SU-DHL-6 (cell line): ENCODE measurements around the gene GRB10.

Experiments
- EZH2phosphoT487 ChIP-seq: fragments of 200-600 bp; sonication (generic), shearing (Covaris generic); conservative IDR thresholded peaks from 2 replicates; pipeline ENCODE4 v1.6.1; 2018; ENCODE audit warnings: mild to moderate bottlenecking, antibody characterized with exemption, low read length, moderate library complexity, mixed read lengths
- TF ChIP-seq, protein P1 (sequence below): fragments of 200-600 bp; sonication (generic); IDR thresholded peaks from one replicate; pipeline ENCODE4 v1.5.1; 2017; ENCODE audit warnings: antibody characterized with exemption, mild to moderate bottlenecking, low read length, moderate library complexity; ENCODE audit not compliant: insufficient read depth, poor library complexity, severe bottlenecking

DNA sequence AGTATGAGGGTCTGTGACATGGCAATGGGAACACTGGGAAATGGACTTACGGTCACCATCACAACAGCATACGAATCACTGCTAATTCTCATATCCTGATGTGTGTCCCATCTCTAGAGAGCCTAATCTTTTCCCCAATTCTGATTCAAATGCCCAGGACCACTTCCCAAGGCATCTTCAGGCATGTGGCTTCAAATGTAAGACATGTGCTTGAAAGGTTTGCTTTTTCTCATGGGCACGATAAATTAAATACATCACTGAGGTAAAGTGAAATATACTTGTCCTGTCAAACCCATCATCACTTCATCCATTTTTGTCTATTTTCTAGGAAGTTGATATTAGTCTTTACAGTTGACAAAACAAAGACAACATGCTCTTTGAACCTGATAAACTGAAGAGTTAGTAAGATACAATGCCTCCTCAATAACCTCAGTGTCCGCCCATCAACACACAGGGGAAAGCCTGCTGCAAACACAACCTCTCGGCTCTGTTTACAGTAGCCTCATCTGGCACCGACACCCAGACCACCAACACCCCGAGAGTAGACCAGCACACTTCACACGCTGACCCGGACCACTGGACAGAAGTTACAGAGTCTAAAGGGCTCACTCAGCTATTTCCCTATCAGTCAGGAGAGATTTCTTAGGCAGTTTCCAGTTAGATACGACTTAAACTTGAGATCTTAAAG is 24.8 kb downstream of the GRB10 start:
- TF ChIP-seq, protein P1, sequence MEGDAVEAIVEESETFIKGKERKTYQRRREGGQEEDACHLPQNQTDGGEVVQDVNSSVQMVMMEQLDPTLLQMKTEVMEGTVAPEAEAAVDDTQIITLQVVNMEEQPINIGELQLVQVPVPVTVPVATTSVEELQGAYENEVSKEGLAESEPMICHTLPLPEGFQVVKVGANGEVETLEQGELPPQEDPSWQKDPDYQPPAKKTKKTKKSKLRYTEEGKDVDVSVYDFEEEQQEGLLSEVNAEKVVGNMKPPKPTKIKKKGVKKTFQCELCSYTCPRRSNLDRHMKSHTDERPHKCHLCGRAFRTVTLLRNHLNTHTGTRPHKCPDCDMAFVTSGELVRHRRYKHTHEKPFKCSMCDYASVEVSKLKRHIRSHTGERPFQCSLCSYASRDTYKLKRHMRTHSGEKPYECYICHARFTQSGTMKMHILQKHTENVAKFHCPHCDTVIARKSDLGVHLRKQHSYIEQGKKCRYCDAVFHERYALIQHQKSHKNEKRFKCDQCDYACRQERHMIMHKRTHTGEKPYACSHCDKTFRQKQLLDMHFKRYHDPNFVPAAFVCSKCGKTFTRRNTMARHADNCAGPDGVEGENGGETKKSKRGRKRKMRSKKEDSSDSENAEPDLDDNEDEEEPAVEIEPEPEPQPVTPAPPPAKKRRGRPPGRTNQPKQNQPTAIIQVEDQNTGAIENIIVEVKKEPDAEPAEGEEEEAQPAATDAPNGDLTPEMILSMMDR = no peak
- no peak for TF ChIP-seq EZH2phosphoT487
